Left cardiac atrium (tissue), 4 donors: ENCODE data around the gene GPC6. TPM values are rescaled to one million over a fixed set of nuclear protein-coding genes. Genes with fewer than 3 reads are reported as not detected.

ENCODE experiments used
- ATAC-seq, 2 donors: fragments of 200-7000 bp; cut with Tn5 transposase; one replicate each; pipeline ENCODE4 v1.9.1; 2020; ENCODE audit warnings: mild to moderate bottlenecking in 2 of 2, moderate library complexity in 2 of 2
- DNase-seq: peaks from one replicate; pipeline ENCODE4 v3.0.0-alpha.2; 2020
- intact Hi-C, 2 donors: fragments of 100-400 bp; cut with DNase I; formaldehyde crosslinking; loops; one replicate each; pipeline versions ENCODE4 v1.14.1 to v1.15.1; 2022 to 2023
- total RNA-seq, 2 donors: library from RNA; stranded (reverse); fragmentation: NEBNext Ultra II Directional; extraction: Animal tissue kit (Norgen Biotek cat#: 25700); gene quantifications; one replicate each; pipeline ENCODE4 v1.2.1, GENCODE V29; 2021
- donor health status: DM: no; HTN: yes; CAD: no.
- donor health status: DM: no; HTN: yes; CAD: no; lungs with severe emphysema.
- donor health status: DM: yes; HTN: yes; CAD: no.
- donor health status: Dilated cardiomyopathy.

The GPC6 gene
- total RNA-seq, 2 donors from 2014 or later = 2.8 to 5.4 TPM

- intact Hi-C loops = no loop called here
- ATAC-seq (no peak), DNase-seq (no peak)
Measured at GRCh38 chr13:94236132-94236531, 1009.5 kb downstream of the GPC6 start.

GRCh38 chr13:94236872-94237271 lies 1010.3 kb downstream of the GPC6 start:
- no peak for DNase-seq
- no peak for ATAC-seq
- intact Hi-C loops = no loop called here

GRCh38 chr13:94239135-94239534 lies 1012.5 kb downstream of the GPC6 start:
- DNase-seq (no peak), ATAC-seq (no peak)
- intact Hi-C loops = no loop called here

- intact Hi-C loops = no loop called here
- ATAC-seq = no peak
- no peak for DNase-seq
Measured at GRCh38 chr13:94242554-94242953, 1015.9 kb downstream of the GPC6 start.

GRCh38 chr13:94243551-94243950 lies 1016.9 kb downstream of the GPC6 start:
- DNase-seq (no peak), ATAC-seq (no peak)
- intact Hi-C loops = no loop called here

GRCh38 chr13:94246495-94246894 lies 1019.9 kb downstream of the GPC6 start:
- DNase-seq (no peak), ATAC-seq (no peak)
- intact Hi-C loops = no loop called here

- no peak for DNase-seq
- intact Hi-C loops = no loop called here
- no peak for ATAC-seq
Measured at GRCh38 chr13:94247890-94248289, 1021.3 kb downstream of the GPC6 start.

GRCh38 chr13:94248454-94249228 lies 1022.0 kb downstream of the GPC6 start:
- intact Hi-C loops = no loop called here
- DNase-seq = no peak
- ATAC-seq = no peak

- DNase-seq (no peak), ATAC-seq (no peak)
- intact Hi-C loops = no loop called here
Measured at GRCh38 chr13:94249512-94249911, 1022.9 kb downstream of the GPC6 start.

GRCh38 chr13:94251831-94252608 lies 1025.4 kb downstream of the GPC6 start:
- intact Hi-C loops = no loop called here
- peak in 1 of 2 donors; percentile 63 for ATAC-seq
- DNase-seq = peak; percentile 18

- DNase-seq (no peak), ATAC-seq (no peak)
- intact Hi-C loops = no loop called here
Measured at GRCh38 chr13:94254737-94255136, 1028.1 kb downstream of the GPC6 start.

- DNase-seq (no peak), ATAC-seq (no peak)
- intact Hi-C loops = no loop called here
Measured at GRCh38 chr13:94256721-94257120, 1030.1 kb downstream of the GPC6 start.

GRCh38 chr13:94259984-94260383 lies 1033.4 kb downstream of the GPC6 start:
- intact Hi-C loops = no loop called here
- DNase-seq (no peak), ATAC-seq (no peak)

- DNase-seq (no peak), ATAC-seq (no peak)
- intact Hi-C loops = no loop called here
Measured at GRCh38 chr13:94261163-94261562, 1034.6 kb downstream of the GPC6 start.

GRCh38 chr13:94263038-94263437 lies 1036.4 kb downstream of the GPC6 start:
- intact Hi-C loops = no loop called here
- no peak for ATAC-seq
- DNase-seq = no peak

- ATAC-seq (no peak), DNase-seq (no peak)
- intact Hi-C loops = no loop called here
Measured at GRCh38 chr13:94267581-94268366, 1041.2 kb downstream of the GPC6 start.

GRCh38 chr13:94268661-94269060 lies 1042.1 kb downstream of the GPC6 start:
- intact Hi-C loops = no loop called here
- DNase-seq = no peak
- ATAC-seq = no peak

- intact Hi-C loops = no loop called here
- no peak for ATAC-seq
- DNase-seq = no peak
Measured at GRCh38 chr13:94269557-94269956, 1043.0 kb downstream of the GPC6 start.

- intact Hi-C loops = no loop called here
- DNase-seq (no peak), ATAC-seq (no peak)
Measured at GRCh38 chr13:94270556-94270955, 1043.9 kb downstream of the GPC6 start.

GRCh38 chr13:94272038-94272437 lies 1045.4 kb downstream of the GPC6 start:
- intact Hi-C loops = no loop called here
- DNase-seq (no peak), ATAC-seq (no peak)
